ENCODE data around the gene ZNF575. TPM values are rescaled to one million over a fixed set of nuclear protein-coding genes. Genes with fewer than 3 reads are reported as not detected.

The ZNF575 gene
- total and polyA plus RNA-seq, 2 experiments from 2014 or later: 0.10 to 0.65 TPM

DNA sequence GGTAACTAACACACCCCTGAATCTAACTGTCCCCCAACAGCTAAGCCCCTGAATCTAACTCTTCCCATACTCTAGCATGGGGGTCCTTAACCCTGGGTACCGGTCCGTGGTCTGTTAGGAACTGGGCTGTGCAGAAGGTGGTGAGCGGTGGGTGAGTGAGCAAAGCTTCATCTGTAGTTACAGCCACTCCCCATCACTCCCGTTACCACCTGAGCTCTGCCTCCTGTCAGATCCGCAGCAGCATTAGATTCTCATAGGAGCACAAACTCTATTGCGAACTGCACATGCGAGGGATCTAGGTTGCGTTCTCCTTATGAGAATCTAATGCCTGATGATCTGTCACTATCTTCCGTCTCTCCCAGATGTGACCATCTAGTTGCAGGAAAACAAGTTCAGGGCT is 22.3 kb upstream of the ZNF575 start:
- H3K9me3 Mint-ChIP-seq: peaks cover 10% of the 10 kb centered on the region; the same call in 2 of the 3 replicates
- TF ChIP-seq ZNF331 (CRISPR knock-in tag; IDR thresholded peaks at IDR 0.05; ENCODE audit: low read depth): no peak
- TF ChIP-seq, protein P1, sequence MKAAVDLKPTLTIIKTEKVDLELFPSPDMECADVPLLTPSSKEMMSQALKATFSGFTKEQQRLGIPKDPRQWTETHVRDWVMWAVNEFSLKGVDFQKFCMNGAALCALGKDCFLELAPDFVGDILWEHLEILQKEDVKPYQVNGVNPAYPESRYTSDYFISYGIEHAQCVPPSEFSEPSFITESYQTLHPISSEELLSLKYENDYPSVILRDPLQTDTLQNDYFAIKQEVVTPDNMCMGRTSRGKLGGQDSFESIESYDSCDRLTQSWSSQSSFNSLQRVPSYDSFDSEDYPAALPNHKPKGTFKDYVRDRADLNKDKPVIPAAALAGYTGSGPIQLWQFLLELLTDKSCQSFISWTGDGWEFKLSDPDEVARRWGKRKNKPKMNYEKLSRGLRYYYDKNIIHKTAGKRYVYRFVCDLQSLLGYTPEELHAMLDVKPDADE (IDR thresholded peaks at IDR 0.05): no peak
- no peak for TF ChIP-seq POLR2AphosphoS5 (IDR thresholded peaks at IDR 0.05; ENCODE audit: low read depth)
- no peak for TF ChIP-seq EZH2 (IDR thresholded peaks at IDR 0.05; ENCODE audit: low read depth, unreplicated experiment)
- TF ChIP-seq, protein P2, sequence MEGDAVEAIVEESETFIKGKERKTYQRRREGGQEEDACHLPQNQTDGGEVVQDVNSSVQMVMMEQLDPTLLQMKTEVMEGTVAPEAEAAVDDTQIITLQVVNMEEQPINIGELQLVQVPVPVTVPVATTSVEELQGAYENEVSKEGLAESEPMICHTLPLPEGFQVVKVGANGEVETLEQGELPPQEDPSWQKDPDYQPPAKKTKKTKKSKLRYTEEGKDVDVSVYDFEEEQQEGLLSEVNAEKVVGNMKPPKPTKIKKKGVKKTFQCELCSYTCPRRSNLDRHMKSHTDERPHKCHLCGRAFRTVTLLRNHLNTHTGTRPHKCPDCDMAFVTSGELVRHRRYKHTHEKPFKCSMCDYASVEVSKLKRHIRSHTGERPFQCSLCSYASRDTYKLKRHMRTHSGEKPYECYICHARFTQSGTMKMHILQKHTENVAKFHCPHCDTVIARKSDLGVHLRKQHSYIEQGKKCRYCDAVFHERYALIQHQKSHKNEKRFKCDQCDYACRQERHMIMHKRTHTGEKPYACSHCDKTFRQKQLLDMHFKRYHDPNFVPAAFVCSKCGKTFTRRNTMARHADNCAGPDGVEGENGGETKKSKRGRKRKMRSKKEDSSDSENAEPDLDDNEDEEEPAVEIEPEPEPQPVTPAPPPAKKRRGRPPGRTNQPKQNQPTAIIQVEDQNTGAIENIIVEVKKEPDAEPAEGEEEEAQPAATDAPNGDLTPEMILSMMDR (conservative IDR thresholded peaks at IDR 0.05; ENCODE audit: low read depth in 2 of 2): no peak
- TF ChIP-seq NANOG (IDR thresholded peaks at IDR 0.05; ENCODE audit: borderline replicate concordance): no peak
- no peak for TF ChIP-seq ZNF114 (CRISPR knock-in tag; IDR thresholded peaks at IDR 0.05)
- no peak for TF ChIP-seq STAT1 (IDR thresholded peaks at IDR 0.05; ENCODE audit: unreplicated experiment)
- TF ChIP-seq, protein P3, sequence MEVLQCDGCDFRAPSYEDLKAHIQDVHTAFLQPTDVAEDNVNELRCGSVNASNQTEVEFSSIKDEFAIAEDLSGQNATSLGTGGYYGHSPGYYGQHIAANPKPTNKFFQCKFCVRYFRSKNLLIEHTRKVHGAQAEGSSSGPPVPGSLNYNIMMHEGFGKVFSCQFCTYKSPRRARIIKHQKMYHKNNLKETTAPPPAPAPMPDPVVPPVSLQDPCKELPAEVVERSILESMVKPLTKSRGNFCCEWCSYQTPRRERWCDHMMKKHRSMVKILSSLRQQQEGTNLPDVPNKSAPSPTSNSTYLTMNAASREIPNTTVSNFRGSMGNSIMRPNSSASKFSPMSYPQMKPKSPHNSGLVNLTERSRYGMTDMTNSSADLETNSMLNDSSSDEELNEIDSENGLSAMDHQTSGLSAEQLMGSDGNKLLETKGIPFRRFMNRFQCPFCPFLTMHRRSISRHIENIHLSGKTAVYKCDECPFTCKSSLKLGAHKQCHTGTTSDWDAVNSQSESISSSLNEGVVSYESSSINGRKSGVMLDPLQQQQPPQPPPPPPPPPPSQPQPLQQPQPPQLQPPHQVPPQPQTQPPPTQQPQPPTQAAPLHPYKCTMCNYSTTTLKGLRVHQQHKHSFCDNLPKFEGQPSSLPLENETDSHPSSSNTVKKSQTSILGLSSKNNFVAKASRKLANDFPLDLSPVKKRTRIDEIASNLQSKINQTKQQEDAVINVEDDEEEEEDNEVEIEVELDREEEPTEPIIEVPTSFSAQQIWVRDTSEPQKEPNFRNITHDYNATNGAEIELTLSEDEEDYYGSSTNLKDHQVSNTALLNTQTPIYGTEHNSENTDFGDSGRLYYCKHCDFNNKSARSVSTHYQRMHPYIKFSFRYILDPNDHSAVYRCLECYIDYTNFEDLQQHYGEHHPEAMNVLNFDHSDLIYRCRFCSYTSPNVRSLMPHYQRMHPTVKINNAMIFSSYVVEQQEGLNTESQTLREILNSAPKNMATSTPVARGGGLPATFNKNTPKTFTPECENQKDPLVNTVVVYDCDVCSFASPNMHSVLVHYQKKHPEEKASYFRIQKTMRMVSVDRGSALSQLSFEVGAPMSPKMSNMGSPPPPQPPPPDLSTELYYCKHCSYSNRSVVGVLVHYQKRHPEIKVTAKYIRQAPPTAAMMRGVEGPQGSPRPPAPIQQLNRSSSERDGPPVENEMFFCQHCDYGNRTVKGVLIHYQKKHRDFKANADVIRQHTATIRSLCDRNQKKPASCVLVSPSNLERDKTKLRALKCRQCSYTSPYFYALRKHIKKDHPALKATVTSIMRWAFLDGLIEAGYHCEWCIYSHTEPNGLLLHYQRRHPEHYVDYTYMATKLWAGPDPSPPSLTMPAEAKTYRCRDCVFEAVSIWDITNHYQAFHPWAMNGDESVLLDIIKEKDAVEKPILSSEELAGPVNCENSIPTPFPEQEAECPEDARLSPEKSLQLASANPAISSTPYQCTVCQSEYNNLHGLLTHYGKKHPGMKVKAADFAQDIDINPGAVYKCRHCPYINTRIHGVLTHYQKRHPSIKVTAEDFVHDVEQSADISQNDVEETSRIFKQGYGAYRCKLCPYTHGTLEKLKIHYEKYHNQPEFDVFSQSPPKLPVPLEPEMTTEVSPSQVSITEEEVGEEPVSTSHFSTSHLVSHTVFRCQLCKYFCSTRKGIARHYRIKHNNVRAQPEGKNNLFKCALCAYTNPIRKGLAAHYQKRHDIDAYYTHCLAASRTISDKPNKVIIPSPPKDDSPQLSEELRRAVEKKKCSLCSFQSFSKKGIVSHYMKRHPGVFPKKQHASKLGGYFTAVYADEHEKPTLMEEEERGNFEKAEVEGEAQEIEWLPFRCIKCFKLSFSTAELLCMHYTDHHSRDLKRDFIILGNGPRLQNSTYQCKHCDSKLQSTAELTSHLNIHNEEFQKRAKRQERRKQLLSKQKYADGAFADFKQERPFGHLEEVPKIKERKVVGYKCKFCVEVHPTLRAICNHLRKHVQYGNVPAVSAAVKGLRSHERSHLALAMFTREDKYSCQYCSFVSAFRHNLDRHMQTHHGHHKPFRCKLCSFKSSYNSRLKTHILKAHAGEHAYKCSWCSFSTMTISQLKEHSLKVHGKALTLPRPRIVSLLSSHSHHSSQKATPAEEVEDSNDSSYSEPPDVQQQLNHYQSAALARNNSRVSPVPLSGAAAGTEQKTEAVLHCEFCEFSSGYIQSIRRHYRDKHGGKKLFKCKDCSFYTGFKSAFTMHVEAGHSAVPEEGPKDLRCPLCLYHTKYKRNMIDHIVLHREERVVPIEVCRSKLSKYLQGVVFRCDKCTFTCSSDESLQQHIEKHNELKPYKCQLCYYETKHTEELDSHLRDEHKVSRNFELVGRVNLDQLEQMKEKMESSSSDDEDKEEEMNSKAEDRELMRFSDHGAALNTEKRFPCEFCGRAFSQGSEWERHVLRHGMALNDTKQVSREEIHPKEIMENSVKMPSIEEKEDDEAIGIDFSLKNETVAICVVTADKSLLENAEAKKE (CRISPR knock-in tag; IDR thresholded peaks at IDR 0.05): no peak
- TF ChIP-seq JUNB (IDR thresholded peaks at IDR 0.05; ENCODE audit: unreplicated experiment): no peak
- TF ChIP-seq EZH2phosphoT487 (IDR thresholded peaks at IDR 0.05; ENCODE audit: unreplicated experiment): no peak
- TF ChIP-seq REST (IDR thresholded peaks at IDR 0.05; ENCODE audit: unreplicated experiment): no peak
- no peak for TF ChIP-seq CREB1 (CRISPR knock-in tag; IDR thresholded peaks at IDR 0.05; ENCODE audit: low read depth)
- H3K27me3 Mint-ChIP-seq (ENCODE audit: insufficient read depth, low read depth, poor library complexity): peaks cover 2% of the 10 kb centered on the region

More for the DNA sequence above, 22.3 kb upstream of the ZNF575 start:
- Histone ChIP-seq H3F3A (replicated peaks; ENCODE audit: low read depth) (no peaks in the 10 kb centered on the region), H3K4me1 (ENCODE audit: insufficient read depth) (no peaks in the 10 kb centered on the region), H3K27ac (ENCODE audit: low read depth) (no peak overlapping the region), H3K4me2 (no peak overlapping the region), H3K9me2 (ENCODE audit: insufficient read depth) (no peaks in the 10 kb centered on the region), H3K36me3 (ENCODE audit: insufficient read depth) (no peaks in the 10 kb centered on the region), H3K4me3 (no peak overlapping the region), H3K27me3 (ENCODE audit: insufficient read depth) (no peaks in the 10 kb centered on the region), H2AFZ (no peak overlapping the region), H3K79me2 (replicated peaks; ENCODE audit: insufficient read depth) (no peaks in the 10 kb centered on the region), H4K20me1 (replicated peaks; ENCODE audit: insufficient read depth) (no peaks in the 10 kb centered on the region)
- Mint-ChIP-seq H3K27ac (no peak overlapping the region), H3K4me1 (no peaks in the 10 kb centered on the region), H3K4me3 (no peak overlapping the region), H3K36me3 (ENCODE audit: low read depth) (peaks cover 45% of the 10 kb centered on the region)
- ATAC-seq (no peak), DNase-seq (ENCODE audit: low spot score) (no peak)

All from GM23338 (cell line).